ENCODE results near the gene PKNOX2.

The PKNOX2 gene

DNA sequence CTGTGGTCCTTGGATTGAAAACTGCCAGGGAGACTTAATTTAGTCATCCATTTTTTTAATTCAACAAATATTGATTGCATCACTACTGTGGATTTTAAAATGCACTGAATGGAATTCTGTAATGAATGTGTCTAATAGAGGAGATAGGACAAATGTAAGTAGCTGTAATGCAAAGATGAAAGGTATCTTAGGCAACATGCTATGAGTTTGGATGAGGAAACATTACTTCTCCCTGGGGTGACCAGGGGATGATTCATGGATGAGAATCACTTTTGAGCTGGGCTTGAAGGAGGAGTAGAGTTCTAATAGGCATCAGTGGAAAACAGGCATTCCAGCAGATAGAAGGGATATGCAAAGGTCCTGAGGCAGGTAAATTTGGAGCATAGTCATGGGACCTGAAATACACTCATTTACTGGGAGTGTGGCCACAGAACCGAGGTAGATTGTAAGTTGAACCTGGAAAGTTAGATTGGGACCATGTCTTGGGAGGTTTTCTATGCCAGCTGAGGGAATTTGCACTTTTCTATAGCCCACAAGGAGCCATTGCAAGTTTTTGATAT, 43.4 kb downstream of the PKNOX2 start:
- Histone ChIP-seq H3K4me3 (ENCODE audit: low read length) (no peak overlapping the region), H3K9me3 (replicated peaks; ENCODE audit: insufficient read depth, low read length) (no peaks in the 10 kb centered on the region), H3K4me2 (ENCODE audit: low read depth, low read length) (no peak overlapping the region), H3K27ac (ENCODE audit: low read length) (no peak overlapping the region), H3K36me3 (replicated peaks; ENCODE audit: insufficient read depth, low read length) (no peaks in the 10 kb centered on the region), H3F3A (ENCODE audit: insufficient read depth, low read length) (no peaks in the 10 kb centered on the region), H3K9ac (ENCODE audit: low read length) (no peak overlapping the region), H2AFZ (ENCODE audit: low read length) (no peak overlapping the region), H4K20me1 (ENCODE audit: insufficient read depth, low read length) (no peaks in the 10 kb centered on the region), H3K9me2 (replicated peaks; ENCODE audit: insufficient read depth, low read length) (no peaks in the 10 kb centered on the region), H3K4me1 (ENCODE audit: low read length) (no peaks in the 10 kb centered on the region), H3K27me3 (replicated peaks; ENCODE audit: insufficient read depth, low read length) (no peaks in the 10 kb centered on the region), H3K79me2 (ENCODE audit: low read length) (no peaks in the 10 kb centered on the region)
- TF ChIP-seq EZH2 (optimal IDR thresholded peaks at IDR 0.05; ENCODE audit: low read depth, low read length): no peak
- TF ChIP-seq, protein P1, sequence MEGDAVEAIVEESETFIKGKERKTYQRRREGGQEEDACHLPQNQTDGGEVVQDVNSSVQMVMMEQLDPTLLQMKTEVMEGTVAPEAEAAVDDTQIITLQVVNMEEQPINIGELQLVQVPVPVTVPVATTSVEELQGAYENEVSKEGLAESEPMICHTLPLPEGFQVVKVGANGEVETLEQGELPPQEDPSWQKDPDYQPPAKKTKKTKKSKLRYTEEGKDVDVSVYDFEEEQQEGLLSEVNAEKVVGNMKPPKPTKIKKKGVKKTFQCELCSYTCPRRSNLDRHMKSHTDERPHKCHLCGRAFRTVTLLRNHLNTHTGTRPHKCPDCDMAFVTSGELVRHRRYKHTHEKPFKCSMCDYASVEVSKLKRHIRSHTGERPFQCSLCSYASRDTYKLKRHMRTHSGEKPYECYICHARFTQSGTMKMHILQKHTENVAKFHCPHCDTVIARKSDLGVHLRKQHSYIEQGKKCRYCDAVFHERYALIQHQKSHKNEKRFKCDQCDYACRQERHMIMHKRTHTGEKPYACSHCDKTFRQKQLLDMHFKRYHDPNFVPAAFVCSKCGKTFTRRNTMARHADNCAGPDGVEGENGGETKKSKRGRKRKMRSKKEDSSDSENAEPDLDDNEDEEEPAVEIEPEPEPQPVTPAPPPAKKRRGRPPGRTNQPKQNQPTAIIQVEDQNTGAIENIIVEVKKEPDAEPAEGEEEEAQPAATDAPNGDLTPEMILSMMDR (IDR thresholded peaks at IDR 0.05; ENCODE audit: low read length): no peak
- TF ChIP-seq EZH2phosphoT487 (IDR thresholded peaks at IDR 0.05; ENCODE audit: low read length): no peak
- no peak for DNase-seq

DNA sequence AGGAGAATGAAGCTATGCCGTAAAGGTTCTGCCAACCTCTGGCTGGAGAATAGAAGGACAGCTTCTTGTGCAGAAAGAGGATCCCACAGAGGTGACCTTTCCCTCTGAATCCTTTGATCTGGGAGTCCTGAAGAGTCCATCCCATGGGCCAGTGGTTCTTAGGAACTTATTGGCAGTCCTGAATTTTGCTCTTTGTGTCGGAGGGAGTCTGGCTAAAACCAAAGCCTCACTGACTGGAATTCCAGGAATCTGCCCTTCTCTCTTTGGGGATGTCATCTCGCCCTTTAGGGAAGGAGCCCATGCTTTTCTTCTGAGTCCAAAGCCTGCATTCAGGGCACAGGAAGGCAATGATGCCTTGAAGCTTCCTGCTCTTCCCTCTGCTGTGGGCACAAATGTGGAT, 45.5 kb downstream of the PKNOX2 start:
- no peak for DNase-seq
- no peak overlapping the region for H2AFZ ChIP-seq (ENCODE audit: low read length)
- no peak overlapping the region for H3K9ac ChIP-seq (ENCODE audit: low read length)
- H3K9me2 ChIP-seq (replicated peaks; ENCODE audit: insufficient read depth, low read length): no peaks in the 10 kb centered on the region
- no peaks in the 10 kb centered on the region for H3K79me2 ChIP-seq (ENCODE audit: low read length)
- H4K20me1 ChIP-seq (ENCODE audit: insufficient read depth, low read length): no peaks in the 10 kb centered on the region
- no peak overlapping the region for H3K27ac ChIP-seq (ENCODE audit: low read length)
- H3K4me2 ChIP-seq (ENCODE audit: low read depth, low read length): no peak overlapping the region
- H3K27me3 ChIP-seq (replicated peaks; ENCODE audit: insufficient read depth, low read length): peaks cover 4% of the 10 kb centered on the region; the same call in 1 of the 2 replicates
- no peaks in the 10 kb centered on the region for H3K36me3 ChIP-seq (replicated peaks; ENCODE audit: insufficient read depth, low read length)
- H3K4me3 ChIP-seq (ENCODE audit: low read length): no peak overlapping the region
- no peaks in the 10 kb centered on the region for H3F3A ChIP-seq (ENCODE audit: insufficient read depth, low read length)
- H3K9me3 ChIP-seq (replicated peaks; ENCODE audit: insufficient read depth, low read length): no peaks in the 10 kb centered on the region
- no peaks in the 10 kb centered on the region for H3K4me1 ChIP-seq (ENCODE audit: low read length)
- TF ChIP-seq, protein P1 (IDR thresholded peaks at IDR 0.05; ENCODE audit: low read length): no peak
- TF ChIP-seq EZH2phosphoT487 (IDR thresholded peaks at IDR 0.05; ENCODE audit: low read length) (no peak), EZH2 (optimal IDR thresholded peaks at IDR 0.05; ENCODE audit: low read depth, low read length) (no peak)

DNA sequence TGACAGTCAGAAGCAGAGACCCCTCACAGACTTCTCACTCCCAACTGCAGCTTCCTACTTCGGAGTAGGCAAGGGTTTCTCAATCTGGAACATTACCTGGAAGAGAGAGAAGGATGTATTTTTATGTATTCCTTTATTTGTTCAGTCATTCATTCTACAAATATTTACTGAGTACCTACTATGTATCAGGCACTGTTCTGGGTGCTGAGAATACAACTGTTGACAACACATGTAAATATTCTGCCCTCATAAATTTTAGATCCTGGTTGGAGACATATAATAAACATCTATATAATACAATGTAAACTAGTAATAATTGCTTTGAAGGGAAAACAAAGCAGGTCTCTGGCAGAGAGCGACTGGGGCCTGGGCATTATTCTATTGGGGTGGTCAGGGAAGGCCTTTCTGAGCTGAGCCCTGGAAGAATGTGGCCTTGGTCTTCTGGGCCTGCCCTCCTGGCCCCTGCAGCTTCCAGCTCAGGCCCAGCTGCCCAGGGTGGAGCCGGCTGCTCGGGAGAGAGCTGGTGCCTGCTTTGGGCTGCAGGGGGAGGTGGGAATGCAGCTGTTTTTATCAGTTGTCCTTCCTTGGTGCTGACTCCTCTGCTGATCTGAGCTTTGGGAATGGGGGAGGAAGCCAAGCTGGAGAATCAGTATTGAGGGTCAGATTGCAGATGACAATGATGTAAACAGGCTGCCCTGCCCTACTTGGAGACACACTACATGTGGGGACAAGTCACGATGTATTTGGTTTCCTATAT, 46.8 kb downstream of the PKNOX2 start:
- Histone ChIP-seq H3K27ac (ENCODE audit: low read length) (no peak overlapping the region), H3K36me3 (replicated peaks; ENCODE audit: insufficient read depth, low read length) (no peaks in the 10 kb centered on the region), H2AFZ (ENCODE audit: low read length) (no peak overlapping the region), H4K20me1 (ENCODE audit: insufficient read depth, low read length) (no peaks in the 10 kb centered on the region), H3K4me2 (ENCODE audit: low read depth, low read length) (no peak overlapping the region), H3K9me3 (replicated peaks; ENCODE audit: insufficient read depth, low read length) (no peaks in the 10 kb centered on the region), H3F3A (ENCODE audit: insufficient read depth, low read length) (no peaks in the 10 kb centered on the region), H3K4me3 (ENCODE audit: low read length) (no peak overlapping the region), H3K9me2 (replicated peaks; ENCODE audit: insufficient read depth, low read length) (no peaks in the 10 kb centered on the region), H3K4me1 (ENCODE audit: low read length) (no peaks in the 10 kb centered on the region), H3K27me3 (replicated peaks; ENCODE audit: insufficient read depth, low read length) (peaks cover 4% of the 10 kb centered on the region; the same call in 1 of the 2 replicates), H3K9ac (ENCODE audit: low read length) (no peak overlapping the region), H3K79me2 (ENCODE audit: low read length) (no peaks in the 10 kb centered on the region)
- TF ChIP-seq EZH2 (optimal IDR thresholded peaks at IDR 0.05; ENCODE audit: low read depth, low read length) (no peak), EZH2phosphoT487 (IDR thresholded peaks at IDR 0.05; ENCODE audit: low read length) (no peak)
- TF ChIP-seq, protein P1 (IDR thresholded peaks at IDR 0.05; ENCODE audit: low read length): no peak
- no peak for DNase-seq
